ENCODE results near the gene ADCYAP1.

DNA sequence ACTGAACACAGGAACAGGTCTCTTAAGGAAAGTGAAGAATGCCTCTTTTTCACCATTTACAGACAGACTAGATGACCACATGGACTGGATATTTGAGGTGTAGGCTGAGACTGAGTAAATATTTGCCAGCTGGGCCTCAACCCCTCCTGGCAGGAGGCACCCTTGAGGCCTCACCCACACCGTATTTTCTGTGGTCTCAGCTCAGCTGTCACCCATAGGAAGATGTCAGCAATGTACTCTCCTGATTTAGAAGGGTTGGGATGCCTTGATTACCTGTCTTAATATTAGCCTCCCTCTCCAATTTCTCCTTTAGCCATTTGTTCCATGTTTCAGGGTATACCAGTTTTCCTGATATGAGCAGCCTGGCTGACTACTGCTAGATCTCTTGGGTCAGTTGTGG lies 20.3 kb downstream of the ADCYAP1 start:
- TF ChIP-seq, protein P1, sequence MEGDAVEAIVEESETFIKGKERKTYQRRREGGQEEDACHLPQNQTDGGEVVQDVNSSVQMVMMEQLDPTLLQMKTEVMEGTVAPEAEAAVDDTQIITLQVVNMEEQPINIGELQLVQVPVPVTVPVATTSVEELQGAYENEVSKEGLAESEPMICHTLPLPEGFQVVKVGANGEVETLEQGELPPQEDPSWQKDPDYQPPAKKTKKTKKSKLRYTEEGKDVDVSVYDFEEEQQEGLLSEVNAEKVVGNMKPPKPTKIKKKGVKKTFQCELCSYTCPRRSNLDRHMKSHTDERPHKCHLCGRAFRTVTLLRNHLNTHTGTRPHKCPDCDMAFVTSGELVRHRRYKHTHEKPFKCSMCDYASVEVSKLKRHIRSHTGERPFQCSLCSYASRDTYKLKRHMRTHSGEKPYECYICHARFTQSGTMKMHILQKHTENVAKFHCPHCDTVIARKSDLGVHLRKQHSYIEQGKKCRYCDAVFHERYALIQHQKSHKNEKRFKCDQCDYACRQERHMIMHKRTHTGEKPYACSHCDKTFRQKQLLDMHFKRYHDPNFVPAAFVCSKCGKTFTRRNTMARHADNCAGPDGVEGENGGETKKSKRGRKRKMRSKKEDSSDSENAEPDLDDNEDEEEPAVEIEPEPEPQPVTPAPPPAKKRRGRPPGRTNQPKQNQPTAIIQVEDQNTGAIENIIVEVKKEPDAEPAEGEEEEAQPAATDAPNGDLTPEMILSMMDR (IDR thresholded peaks at IDR 0.05; ENCODE audit: low read length), result no peak
- TF ChIP-seq EZH2phosphoT487 (IDR thresholded peaks at IDR 0.05; ENCODE audit: low read length), result no peak
